Natural killer cell treated with Interleukin-12 subunit alpha and Interleukin-12 subunit beta and Interleukin-15 and Interleukin-18, amount 100 ng/mL, for 72 hours (primary cell): ENCODE results near the gene MDC1. TPM values are rescaled to one million over a fixed set of nuclear protein-coding genes. Genes with fewer than 3 reads are reported as not detected.

Experiments used
- ATAC-seq, 2 donors: fragments of 150-1000 bp; cut with Tn5 transposase in 1 of 2; sonication (Bioruptor Pico), chemical (Tn5 transposase) in 1 of 2; 2 replicates each; pipeline ENCODE4 v1.10.0; 2021
- DNase-seq: peaks from one replicate; pipeline ENCODE4 v3.0.0; 2022; ENCODE audit warnings: low spot score
- H3K27ac Mint-ChIP-seq, 2 donors: 1 replicate in 1 of 2; 2 replicates in 1 of 2; pipeline ENCODE4 v1.8.0; 2022; ENCODE audit warnings: mixed read lengths in 2 of 2, mild to moderate bottlenecking in 1 of 2, moderate library complexity in 1 of 2
- H3K27me3 Mint-ChIP-seq, 2 donors: 1 replicate in 1 of 2; 2 replicates in 1 of 2; pipeline ENCODE4 v1.8.0; 2022; ENCODE audit warnings: mixed read lengths in 2 of 2
- H3K36me3 Mint-ChIP-seq: one replicate; pipeline ENCODE4 v1.8.0; 2022; ENCODE audit warnings: mixed read lengths
- H3K4me1 Mint-ChIP-seq, 2 donors: 1 replicate in 1 of 2; 2 replicates in 1 of 2; pipeline ENCODE4 v1.8.0; 2022; ENCODE audit warnings: low read depth in 2 of 2, mixed read lengths in 2 of 2, mild to moderate bottlenecking in 1 of 2
- H3K4me3 Mint-ChIP-seq: one replicate; pipeline ENCODE4 v1.8.0; 2022; ENCODE audit warnings: mixed read lengths
- H3K9me3 Mint-ChIP-seq: 2 replicates; pipeline ENCODE4 v1.8.0; 2022; ENCODE audit warnings: mixed read lengths
- total RNA-seq, 2 donors: library from RNA; stranded (reverse); gene quantifications; one replicate each; pipeline ENCODE4 v1.2.3, GENCODE V29; 2022

The MDC1 gene
- total RNA-seq, 2 donors from 2014 or later = 64.1 to 118 TPM

DNA sequence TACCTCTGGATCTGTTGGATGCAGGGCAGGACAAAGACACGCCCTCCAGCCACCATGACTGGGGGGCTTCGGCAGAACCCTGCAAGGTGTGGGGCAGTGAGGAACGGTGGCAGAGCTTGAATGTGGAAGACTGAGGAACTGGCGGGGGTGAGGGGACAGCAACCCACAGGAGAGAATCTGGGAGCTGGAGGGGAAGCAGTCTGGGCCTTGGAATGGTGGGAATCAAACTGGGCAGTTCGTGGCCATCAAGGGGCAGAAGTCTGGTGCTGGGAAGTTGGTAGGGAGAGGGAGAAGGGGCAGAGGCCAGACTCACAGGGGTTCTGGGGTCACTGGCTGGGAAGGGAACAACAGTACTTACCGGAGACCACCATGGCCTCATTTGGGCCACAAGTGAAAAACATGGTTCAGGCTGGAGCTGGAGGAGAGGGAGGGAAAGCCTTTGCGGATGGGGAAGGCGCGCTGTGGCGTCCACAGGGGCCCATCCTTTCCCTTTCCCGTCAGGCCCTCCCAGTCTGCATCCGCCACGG lies 24.8 kb upstream of the MDC1 start:
- H3K36me3 Mint-ChIP-seq = peaks cover 40% of the 10 kb centered on the region
- no peaks in the 10 kb centered on the region for H3K27me3 Mint-ChIP-seq
- ATAC-seq (peak in 1 of 2 donors; percentile 4), DNase-seq (no peak)
- H3K27ac Mint-ChIP-seq = peak overlapping the region; percentile 87 to 95
- peaks cover 59 to 69% of the 10 kb centered on the region in 2 donors for H3K4me1 Mint-ChIP-seq
- H3K9me3 Mint-ChIP-seq = no peaks in the 10 kb centered on the region
- H3K4me3 Mint-ChIP-seq = peak overlapping the region; percentile 94

DNA sequence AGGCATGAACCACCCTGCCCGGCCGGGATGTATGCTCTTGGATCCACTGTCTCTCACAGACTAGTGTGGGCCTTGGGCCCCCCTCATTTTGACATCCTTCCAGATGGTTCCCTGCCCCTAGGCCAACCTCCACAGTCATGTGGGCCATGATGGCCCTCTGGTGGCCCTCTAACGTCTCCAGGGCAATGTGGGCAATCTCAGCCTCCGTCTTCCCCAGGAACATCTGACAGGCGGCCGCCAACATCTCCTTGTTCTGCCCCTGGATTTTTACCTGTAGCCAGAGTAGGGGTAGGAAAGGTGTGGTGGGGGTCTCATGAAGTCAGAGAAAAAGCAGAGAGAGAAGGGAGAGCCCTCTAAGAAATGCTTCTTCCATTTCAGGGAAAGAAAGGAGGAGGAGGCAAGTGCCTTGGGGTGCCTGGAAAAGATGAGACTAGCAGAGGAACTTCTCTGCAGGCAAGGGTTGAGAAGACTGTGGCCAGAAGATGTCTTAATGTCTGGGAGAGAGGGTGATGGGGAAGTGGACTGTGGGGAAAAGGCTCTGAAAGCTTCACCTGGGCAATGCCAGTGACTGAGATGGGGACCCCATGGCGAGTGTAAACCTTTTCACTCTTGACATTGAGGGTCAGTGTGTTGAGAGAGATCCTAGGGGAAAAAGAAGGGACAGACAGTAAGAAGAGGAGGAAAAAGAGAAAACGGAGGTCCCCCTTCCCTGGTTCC lies 24.1 kb upstream of the MDC1 start:
- Mint-ChIP-seq H3K9me3 (no peaks in the 10 kb centered on the region), H3K27me3 (no peaks in the 10 kb centered on the region)

DNA sequence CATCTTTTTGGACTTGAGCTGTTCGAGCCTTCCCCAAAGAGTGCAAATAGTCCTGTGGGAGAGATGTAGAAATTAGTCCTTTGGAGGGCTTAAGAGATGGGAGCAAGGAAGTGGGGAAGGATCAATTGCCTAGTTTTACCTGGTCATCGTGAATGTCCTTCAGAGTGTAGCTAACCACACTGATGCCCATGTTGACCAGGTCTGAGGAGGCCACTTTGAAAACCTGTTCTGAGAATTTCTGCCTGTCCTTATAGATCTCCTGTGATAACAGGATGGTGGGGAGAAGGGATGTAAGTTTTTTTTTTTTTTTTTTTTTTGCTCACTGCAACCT lies 23.4 kb upstream of the MDC1 start:
- Mint-ChIP-seq H3K9me3 (no peaks in the 10 kb centered on the region), H3K4me1 (peaks cover 68 to 79% of the 10 kb centered on the region in 2 donors), H3K27me3 (no peaks in the 10 kb centered on the region), H3K4me3 (peak overlapping the region; percentile 94), H3K36me3 (peaks cover 50% of the 10 kb centered on the region), H3K27ac (peak overlapping the region; percentile 87 to 95)
- DNase-seq (no peak), ATAC-seq (no peak)

More for the DNA sequence above, 24.1 kb upstream of the MDC1 start:
- Mint-ChIP-seq H3K4me1 (peaks cover 62 to 74% of the 10 kb centered on the region in 2 donors), H3K4me3 (peak overlapping the region; percentile 94), H3K27ac (peak overlapping the region; percentile 87 to 95), H3K36me3 (peaks cover 45% of the 10 kb centered on the region)
- DNase-seq (no peak), ATAC-seq (no peak)

DNA sequence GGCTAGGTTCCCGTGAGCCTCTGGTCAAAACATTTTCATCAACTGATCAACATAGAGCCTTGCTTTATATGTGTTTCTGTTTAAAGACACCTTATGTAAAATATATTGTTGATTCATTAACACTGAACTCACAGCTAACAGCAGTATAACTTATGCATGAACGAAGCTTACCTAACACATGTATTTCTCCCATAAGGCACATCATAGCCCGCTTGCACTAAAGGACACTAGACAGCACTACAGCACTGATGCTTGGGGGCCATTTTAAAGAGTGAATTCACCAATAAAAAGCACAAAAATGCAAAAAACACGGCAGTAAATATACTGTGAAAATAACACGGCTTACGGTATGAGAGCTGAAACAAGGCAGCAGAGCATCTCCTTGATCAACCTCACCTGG lies 21.5 kb upstream of the MDC1 start:
- Mint-ChIP-seq H3K4me3 (peak overlapping the region; percentile 94), H3K4me1 (peaks cover 62 to 64% of the 10 kb centered on the region in 2 donors), H3K27ac (peak overlapping the region; percentile 12 to 87), H3K27me3 (no peaks in the 10 kb centered on the region), H3K9me3 (no peaks in the 10 kb centered on the region), H3K36me3 (peaks cover 49% of the 10 kb centered on the region)
- DNase-seq = no peak
- no peak for ATAC-seq

DNA sequence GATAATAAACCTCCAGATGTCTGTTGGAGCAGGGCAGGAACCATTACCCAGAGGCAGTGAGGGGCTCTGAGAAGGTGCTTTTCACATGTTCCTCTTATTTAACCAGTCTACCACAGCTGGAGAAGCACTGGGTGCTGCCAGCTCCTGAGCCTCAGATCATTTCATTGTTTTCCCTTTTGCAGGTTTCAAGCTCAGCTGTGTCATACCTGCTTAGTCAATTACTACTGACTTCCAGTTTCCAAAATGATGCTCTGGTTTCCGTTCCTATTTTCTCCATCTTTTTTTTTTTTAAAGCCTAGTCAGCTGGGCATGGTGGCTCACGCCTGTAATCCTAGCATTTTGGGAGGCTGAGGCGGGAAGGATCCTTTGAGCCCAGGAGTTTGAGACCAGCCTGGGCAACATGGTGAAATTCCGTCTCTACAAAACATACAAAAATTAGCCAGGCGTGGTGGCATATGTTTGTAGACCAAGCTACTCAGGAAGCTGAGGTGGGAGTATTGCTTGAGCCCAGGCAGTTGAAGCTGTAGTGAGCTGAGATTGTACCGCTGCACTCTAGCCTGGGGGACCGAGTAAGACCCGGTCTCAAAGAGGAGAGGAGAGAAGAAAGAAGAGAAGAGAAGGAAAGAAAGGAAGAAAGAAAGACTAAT lies 18.7 kb upstream of the MDC1 start:
- Mint-ChIP-seq H3K36me3 (peaks cover 36% of the 10 kb centered on the region), H3K27ac (peak overlapping the region; percentile 87 to 89), H3K27me3 (no peaks in the 10 kb centered on the region), H3K4me3 (peak overlapping the region; percentile 86), H3K4me1 (peaks cover 54 to 59% of the 10 kb centered on the region in 2 donors), H3K9me3 (no peaks in the 10 kb centered on the region)
- DNase-seq = no peak
- ATAC-seq = no peak

DNA sequence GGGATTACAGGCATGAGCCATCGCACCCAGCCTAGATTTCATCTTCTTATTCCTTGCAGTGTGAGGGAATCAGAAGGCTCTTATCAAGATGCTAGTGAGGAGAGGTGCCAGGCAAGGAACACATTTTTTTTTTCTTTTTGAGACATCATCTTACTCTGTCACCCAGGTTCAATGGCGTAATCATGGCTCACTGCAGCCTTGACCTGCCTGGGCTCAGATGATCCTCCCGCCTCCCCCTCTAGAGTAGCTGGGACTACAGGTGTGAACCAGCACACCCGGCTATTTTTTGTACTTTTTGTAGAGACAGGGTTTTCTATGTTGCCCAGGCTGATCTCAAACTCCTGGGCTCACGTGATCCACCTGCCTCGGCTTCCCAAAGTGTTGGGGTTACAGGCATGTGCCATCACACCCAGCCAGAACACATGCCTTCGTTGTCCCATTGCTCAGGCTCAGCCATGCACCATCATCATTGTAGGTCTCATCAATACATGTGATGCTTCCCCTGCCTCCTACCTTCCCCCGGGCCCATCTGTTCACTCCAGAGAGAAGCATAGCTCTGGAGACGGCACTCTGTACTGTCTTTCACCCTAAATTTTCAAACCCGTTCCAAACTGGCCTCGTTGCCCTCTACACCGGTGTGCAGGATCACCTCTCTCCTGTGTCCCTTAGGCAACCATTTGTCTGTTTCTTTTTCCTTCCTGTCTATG lies 15.3 kb upstream of the MDC1 start:
- Mint-ChIP-seq H3K27me3 (no peaks in the 10 kb centered on the region), H3K4me3 (no peak overlapping the region), H3K27ac (no peak overlapping the region), H3K36me3 (peaks cover 21% of the 10 kb centered on the region), H3K9me3 (no peaks in the 10 kb centered on the region), H3K4me1 (peaks cover 21 to 40% of the 10 kb centered on the region in 2 donors)
- no peak for ATAC-seq
- DNase-seq = no peak

DNA sequence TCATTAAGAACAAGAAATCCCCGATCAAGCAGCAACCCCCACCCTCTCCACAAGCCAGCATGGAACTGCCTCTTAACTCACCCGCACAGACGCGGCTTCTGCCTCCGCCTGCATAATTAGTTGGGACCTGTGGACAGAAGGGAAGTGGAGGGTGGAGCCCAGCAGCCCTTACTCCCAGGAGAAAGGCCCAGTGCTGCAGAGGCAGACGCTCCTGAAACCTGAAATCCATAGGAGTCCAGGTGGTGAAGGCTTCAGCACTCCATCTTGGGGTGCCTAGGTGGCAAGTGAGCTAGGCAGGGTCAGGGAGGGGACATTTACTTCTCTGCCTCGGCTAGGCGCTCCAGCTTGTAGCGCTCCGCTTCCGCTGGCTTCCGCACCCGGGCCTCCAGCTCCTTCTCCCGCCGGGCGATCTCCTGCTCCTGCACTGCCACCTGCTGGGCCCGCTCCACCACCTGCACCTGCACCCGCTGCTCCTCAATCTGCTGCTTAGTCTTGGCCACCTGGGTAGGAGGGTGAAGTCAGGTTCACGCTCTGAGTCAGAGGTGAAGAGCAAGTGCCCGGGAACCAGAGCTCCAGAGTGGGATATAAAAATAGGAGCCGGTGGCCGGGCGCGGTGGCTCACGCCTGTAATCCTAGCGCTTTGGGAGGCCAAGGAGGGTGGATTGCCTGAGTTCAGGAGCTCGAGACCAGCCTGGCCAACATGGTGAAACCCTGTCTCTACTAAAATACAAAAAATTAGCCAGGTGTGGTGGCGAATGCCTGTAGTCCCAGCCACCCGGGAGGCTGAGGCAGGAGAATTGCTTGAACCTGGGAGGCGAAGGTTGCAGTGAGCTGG lies 13.7 kb upstream of the MDC1 start:
- H3K4me1 Mint-ChIP-seq = peaks cover 7 to 30% of the 10 kb centered on the region in 2 donors
- peaks cover 10% of the 10 kb centered on the region for H3K36me3 Mint-ChIP-seq
- no peaks in the 10 kb centered on the region for H3K27me3 Mint-ChIP-seq
- ATAC-seq (peak; percentile 79 to 82), DNase-seq (no peak)
- no peaks in the 10 kb centered on the region for H3K9me3 Mint-ChIP-seq
- H3K4me3 Mint-ChIP-seq = no peak overlapping the region
- H3K27ac Mint-ChIP-seq = no peak overlapping the region

DNA sequence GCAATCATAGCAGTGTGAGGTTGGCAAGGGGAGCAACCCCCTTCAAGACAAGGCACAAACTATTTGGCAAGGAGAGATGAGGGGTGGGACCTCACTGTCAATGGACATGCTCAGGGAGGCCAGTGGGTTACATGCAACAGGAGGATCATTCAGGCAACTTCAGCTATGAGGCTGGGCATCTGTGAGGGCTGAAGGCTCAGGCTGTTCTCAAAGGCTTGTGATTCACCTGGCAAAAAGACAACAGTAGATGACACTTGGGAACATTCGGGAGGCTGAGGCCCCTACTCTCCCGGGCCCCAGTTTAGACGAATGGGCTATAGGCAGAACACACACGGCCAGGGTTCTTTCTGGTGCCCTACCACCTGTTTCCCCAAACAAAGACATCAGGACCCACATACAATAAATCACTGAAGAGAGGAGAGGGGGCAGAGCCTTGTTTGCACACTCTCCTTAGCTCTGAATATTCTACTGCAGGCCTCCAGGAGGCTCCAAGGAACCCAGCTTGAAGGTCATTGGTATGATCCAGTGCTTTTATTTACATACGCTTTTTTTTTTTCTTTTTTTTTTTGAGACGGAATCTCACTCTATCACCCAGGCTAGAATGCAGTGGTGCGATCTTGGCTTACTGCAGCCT lies 11.0 kb upstream of the MDC1 start:
- H3K36me3 Mint-ChIP-seq = peaks cover 28% of the 10 kb centered on the region
- no peak overlapping the region for H3K4me3 Mint-ChIP-seq
- H3K4me1 Mint-ChIP-seq = peaks cover 28 to 44% of the 10 kb centered on the region in 2 donors
- ATAC-seq (no peak), DNase-seq (no peak)
- H3K27ac Mint-ChIP-seq = no peak overlapping the region
- H3K27me3 Mint-ChIP-seq = no peaks in the 10 kb centered on the region
- H3K9me3 Mint-ChIP-seq = no peaks in the 10 kb centered on the region

DNA sequence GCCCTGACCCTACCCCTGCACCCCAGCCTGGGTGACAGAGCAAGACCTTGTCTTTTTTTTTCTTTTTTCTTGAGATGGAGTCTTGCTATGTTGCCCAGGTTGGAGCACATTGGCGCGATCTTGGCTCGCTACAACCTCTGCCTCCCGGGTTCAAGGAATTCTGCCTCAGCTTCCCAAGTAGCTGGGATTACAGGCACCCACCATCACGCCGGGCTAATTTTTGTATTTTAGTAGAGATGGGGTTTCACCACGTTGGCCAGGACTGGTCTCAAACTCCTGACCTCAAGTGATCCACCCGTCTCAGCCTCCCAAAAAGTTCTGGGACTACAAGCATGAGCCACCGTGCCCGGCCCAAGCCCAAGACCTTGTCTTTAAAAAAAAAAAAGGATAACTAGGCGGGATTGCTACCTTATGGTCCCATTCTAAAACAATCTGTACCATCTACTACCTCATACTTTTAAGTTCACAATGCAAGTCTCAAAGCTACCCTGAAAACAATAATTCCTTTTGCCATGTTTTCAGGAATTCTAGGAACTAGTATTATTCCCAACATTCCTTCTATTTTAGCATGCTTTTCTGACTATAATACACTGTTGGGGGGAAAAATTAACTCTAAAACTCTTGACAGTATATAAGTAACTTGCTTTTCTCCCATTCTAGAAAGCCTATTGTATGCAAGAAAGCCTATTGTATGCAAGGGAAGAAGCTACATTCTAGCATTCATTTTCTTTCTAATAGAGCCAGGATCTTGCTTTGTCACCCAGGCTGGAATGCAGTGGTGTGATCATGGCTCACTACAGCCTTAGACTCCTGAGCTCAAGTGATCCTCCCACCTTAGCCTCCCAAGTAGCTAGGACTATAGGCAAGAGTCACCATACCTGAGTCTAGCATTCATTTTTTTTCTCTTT lies 9.7 kb upstream of the MDC1 start:
- Mint-ChIP-seq H3K27me3 (no peaks in the 10 kb centered on the region), H3K9me3 (no peaks in the 10 kb centered on the region), H3K4me3 (no peak overlapping the region), H3K36me3 (peaks cover 35% of the 10 kb centered on the region), H3K4me1 (peaks cover 35 to 45% of the 10 kb centered on the region in 2 donors), H3K27ac (peak overlapping the region in 1 of 2 donors; percentile 57)
- no peak for ATAC-seq
- no peak for DNase-seq

DNA sequence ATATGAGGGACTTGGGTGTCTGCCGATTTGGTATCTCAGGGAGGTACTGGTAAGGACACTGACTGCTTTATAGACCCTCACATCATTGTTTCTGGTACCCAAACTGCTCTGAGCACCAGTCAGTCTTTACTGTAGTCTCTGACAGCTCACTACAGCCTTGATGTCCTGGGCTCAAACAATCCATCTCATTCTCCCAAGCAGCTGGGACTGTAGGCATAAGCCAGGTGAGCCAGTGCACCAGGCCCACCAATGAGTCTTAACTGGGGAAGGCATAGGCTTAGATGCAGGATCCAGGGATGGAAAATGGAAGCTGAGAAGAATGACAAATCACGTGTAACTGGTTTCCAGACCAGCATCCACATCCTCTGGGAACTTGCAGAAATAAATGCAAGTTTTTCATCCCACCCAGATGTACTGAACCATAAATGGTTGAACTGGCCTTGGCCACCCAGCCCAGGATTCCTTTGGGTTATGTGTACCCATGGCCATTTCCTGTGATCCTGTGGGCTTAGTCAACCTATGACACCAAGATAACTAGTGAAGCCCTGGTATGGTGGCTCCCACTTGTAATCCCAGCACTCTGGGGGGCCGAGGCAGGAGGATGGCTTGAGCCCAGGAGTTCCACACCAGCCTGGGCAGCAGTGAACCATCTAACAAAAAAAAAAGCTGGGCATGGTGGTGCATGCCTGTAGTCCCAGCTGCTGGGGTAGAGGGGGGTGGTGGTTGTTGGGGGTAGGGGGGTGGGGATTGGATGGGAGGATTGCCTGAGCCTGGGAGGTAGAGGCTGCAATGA lies 8.8 kb upstream of the MDC1 start:
- H3K9me3 Mint-ChIP-seq = no peaks in the 10 kb centered on the region
- H3K27me3 Mint-ChIP-seq = no peaks in the 10 kb centered on the region
- H3K27ac Mint-ChIP-seq = peak overlapping the region in 1 of 2 donors; percentile 98
- H3K36me3 Mint-ChIP-seq = peaks cover 43% of the 10 kb centered on the region
- no peak for DNase-seq
- peaks cover 39 to 41% of the 10 kb centered on the region in 2 donors for H3K4me1 Mint-ChIP-seq
- no peak overlapping the region for H3K4me3 Mint-ChIP-seq
- no peak for ATAC-seq

DNA sequence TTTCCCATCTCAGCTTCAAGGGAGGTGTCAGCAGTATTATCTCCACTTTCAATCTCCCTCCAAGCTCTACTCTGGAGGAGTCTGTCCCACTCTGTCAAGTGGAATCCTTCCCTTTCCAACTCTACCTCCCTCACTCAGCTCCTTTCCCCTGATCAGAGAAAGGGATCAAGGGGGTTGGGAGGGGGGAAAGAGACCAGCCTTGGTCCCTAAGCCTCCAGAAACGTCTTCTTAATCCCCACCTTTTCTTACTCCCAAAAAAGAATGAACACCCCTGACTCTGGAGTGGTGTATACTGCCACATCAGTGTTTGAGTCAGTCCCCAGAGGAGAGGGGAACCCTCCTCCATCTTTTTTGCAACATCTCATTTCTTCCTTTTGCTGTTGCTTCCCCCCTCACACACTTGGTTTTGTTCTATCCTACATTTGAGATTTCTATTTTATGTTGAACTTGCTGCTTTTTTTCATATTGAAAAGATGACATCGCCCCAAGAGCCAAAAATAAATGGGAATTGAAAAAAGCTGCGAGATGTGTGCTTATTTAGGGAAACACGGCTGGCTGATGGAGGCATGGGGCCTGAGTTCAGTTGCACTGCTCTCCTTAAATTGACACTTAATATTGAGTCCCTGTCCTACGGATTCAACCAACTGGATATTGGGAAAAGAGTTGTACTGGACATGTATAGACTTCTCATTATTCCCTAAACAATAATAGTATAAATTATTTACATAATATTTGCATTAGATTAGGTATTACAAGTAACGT lies 8.0 kb upstream of the MDC1 start:
- Mint-ChIP-seq H3K9me3 (no peaks in the 10 kb centered on the region), H3K36me3 (peaks cover 50% of the 10 kb centered on the region), H3K27ac (peak overlapping the region; percentile 91 to 98), H3K27me3 (no peaks in the 10 kb centered on the region), H3K4me1 (peaks cover 34 to 40% of the 10 kb centered on the region in 2 donors), H3K4me3 (peak overlapping the region; percentile 92)
- DNase-seq (no peak), ATAC-seq (no peak)
